Measurements from ENCODE around the gene MYH7B.

Gene MYH7B

DNA sequence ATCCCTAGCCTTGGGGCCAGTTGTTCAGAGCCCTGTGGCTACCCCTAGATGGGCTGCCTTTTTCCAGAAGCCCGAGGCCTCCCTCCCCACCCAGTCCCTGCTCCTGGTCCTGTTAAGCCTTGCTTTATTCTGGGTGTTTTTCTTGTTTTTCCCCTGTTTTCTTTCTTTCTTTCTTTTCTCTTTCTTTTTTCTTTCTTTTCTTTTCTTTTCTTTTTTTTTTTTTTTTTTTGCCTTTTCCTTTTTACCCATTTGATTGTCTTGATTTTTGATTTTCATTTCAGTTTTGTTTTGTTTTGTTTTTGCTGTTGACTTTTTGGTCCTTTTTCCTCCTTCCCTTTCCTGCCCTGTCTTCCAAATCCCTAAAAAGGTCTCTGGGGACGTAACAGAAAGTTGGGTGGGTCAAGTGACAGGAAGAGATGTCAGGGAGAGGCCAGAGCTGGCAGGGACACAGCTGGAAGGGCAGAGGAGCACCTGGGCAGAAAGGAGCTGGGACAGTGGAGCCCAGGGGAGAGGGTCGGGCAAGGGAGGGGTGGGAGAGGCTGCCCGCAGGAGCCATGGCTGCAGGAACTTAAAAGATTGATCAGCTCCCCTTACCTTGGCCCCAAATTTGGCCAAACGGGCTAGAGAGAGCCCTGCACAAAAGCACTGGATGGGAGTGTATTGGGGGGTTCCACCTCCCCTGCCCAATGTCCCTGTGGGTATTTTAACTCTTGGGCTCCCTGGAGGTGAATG is 27.6 kb downstream of the MYH7B start:
- DNase-seq (ENCODE audit: extremely low spot score) = no peak
- no peak for TF ChIP-seq CTCF (IDR thresholded peaks at IDR 0.05; ENCODE audit: control extremely low read depth, extremely low read depth, low read depth, missing control alignments)
- POLR2A ChIA-PET = no interaction called here
- CTCF ChIA-PET = no interaction called here

DNA sequence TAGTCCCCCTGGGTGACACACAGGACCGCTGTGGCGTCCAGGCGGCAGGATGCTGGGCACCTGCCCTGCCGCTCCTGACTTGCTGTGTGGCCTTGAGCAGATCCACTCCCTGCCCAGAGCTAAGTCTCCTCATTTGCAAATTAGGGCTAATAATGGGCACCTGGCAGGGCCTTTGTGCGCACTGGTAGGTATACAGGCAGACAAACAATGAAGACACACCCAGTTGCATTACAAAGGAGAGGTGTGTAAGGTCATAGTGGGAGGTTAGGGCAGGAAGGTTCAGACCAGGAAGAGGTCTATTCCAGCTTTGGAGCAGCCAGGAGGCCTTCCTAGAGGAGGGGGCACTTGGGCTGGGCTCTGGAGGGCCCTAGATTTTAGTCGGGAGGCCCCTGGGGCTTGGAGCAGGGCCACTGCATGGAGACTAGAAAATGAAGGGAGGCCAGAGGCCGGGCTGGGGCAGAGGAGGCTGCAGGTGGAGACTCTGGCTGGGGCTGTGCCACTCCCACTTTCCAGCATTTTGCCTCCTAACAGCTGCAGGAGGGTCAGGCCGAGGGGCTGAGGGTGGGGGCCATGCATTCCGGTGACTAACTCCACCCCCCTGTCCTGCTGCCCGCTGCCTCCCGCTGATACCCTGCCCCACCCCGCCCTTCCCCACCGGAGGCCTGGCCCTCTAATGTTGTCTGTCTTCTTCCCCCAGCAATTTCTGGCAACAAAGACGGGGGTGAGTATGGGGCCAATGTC is 28.5 kb downstream of the MYH7B start:
- CTCF ChIA-PET = no interaction called here
- POLR2A ChIA-PET = no interaction called here
- no peak for DNase-seq (ENCODE audit: extremely low spot score)
- no peak for TF ChIP-seq CTCF (IDR thresholded peaks at IDR 0.05; ENCODE audit: control extremely low read depth, extremely low read depth, low read depth, missing control alignments)

- CTCF ChIA-PET = no interaction called here
- DNase-seq (ENCODE audit: extremely low spot score) = no peak
- POLR2A ChIA-PET = no interaction called here
- no peak for TF ChIP-seq CTCF (IDR thresholded peaks at IDR 0.05; ENCODE audit: control extremely low read depth, extremely low read depth, low read depth, missing control alignments)
These were observed 29.1 kb downstream of the MYH7B start for GRCh38 chr20:34984756-34985261.

DNA sequence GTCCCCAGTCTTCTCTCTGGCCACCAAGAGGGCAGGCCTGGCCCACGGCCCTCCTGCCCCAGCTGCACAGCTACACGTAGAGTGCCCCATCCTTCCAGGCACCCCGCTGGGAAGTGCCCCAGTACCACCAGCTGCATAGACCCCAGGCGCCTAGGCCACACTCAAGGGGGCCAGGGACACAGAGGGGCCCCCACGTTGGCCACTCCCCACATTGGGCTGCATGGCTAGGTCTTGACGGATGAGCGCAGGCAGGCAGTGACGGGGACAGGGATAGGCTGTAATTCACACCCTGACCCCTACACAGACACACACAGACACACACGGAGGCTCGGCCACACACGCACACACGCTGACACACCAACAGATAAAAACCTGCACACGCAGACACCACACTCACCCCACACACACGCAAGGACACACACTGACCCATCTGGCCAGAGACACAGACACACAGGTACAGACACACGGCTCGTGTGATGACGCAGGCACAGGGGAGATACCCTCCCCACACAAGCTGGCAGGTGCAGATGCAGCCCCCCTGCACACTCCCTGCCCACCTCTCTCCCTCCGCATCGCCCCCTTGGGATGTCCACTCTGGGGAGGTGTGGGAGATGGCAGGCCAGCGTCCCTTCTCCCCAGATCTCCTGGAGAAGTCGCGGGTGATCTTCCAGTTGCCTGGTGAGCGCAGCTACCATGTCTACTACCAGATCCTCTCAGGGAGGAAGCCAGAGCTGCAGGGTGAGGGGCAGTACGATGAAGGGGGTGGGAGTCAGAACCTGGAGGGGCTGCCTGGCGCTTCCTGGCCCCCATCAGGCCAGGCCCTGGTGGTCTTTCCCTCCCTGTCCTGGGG is 30.0 kb downstream of the MYH7B start:
- POLR2A ChIA-PET = no interaction called here
- CTCF ChIA-PET = no interaction called here
- DNase-seq (ENCODE audit: extremely low spot score) = no peak
- TF ChIP-seq CTCF (IDR thresholded peaks at IDR 0.05; ENCODE audit: control extremely low read depth, extremely low read depth, low read depth, missing control alignments) = no peak

DNA sequence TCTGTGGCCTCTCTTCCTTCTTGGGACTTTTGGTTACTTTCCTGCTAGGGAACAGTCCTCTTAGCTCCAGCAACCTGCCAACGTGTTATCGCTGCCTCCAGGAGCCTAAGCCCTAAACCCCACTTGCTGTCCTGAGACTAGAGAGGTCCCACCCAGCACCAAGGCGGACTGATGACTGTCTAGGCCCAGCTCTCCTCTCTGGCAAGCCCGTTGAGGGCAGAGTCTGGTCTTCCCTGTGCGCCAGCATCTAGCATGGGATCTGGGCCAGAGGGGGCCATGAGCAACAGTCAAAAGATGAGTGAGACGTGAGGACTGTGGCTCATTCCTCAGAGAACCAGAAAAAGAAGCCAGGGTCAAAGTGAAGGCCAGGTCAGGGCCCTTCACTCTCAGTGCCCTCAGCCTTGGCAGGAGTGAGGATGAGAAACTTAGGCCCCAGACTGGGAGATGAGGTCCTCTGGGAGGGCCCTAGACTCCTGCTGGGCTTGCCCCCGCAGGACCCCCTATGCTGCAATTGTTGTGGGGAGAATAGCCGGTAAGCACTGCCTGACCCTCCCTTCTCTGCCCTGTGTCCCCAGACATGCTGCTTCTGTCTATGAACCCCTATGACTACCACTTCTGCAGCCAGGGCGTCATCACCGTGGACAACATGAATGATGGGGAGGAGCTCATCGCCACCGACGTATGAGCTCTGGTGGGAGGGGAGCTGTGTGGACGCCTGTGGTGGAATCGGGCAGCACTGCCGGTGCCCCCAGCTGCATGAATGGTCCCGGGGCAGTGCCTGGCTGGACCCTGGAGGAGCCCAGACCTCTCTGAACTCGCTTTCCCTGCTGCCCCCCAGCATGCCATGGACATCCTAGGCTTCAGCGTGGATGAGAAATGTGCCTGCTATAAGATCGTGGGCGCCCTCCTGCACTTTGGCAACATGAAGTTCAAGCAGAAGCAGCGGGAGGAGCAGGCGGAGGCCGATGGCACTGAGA is 30.9 kb downstream of the MYH7B start:
- no peak for TF ChIP-seq CTCF (IDR thresholded peaks at IDR 0.05; ENCODE audit: control extremely low read depth, extremely low read depth, low read depth, missing control alignments)
- POLR2A ChIA-PET = no interaction called here

More for the DNA sequence above, 30.9 kb downstream of the MYH7B start:
- CTCF ChIA-PET = no interaction called here
- no peak for DNase-seq (ENCODE audit: extremely low spot score)
